Measurements from ENCODE around the gene PTPRCAP.

The PTPRCAP gene

DNA sequence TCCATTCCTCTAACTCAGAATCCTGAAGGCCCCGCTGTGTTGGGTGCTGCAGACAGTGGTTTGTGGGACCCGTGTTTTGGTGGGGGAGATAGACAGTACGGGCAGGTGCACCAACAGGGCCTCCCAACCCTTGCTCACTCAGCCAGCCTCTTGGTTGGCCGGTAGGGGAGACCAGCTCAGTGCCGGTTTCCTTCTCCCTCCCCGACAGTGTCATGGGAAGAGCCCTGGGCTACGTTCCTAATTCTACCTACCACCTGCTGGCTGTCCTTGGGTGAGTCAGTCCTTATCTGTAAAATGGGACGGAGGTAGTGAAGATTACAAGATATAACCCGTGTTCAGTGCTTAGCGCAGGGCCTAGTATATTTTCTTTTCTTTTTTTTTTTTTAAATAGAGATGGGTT, 25.7 kb upstream of the PTPRCAP start:
- Histone ChIP-seq H3K9ac (ENCODE audit: low read length) (no peak overlapping the region), H3K27me3 (ENCODE audit: control insufficient read depth, insufficient read depth, low read length) (no peaks in the 10 kb centered on the region), H3K4me1 (ENCODE audit: control insufficient read depth, low read depth, low read length) (peaks cover 7% of the 10 kb centered on the region), H3K27ac (ENCODE audit: low read length) (no peak overlapping the region), H3K4me3 (ENCODE audit: low read length) (no peak overlapping the region), H3K9me3 (ENCODE audit: control insufficient read depth, low read depth, low read length) (no peaks in the 10 kb centered on the region), H3K36me3 (ENCODE audit: control insufficient read depth, low read depth, low read length) (no peaks in the 10 kb centered on the region)

GRCh38 chr11:67458266-67458665, 20.8 kb upstream of the PTPRCAP start:
- H3K27ac ChIP-seq (ENCODE audit: low read length): no peak overlapping the region
- H3K9ac ChIP-seq (ENCODE audit: low read length): no peak overlapping the region
- H3K4me3 ChIP-seq (ENCODE audit: low read length): no peak overlapping the region
- no peaks in the 10 kb centered on the region for H3K4me1 ChIP-seq (ENCODE audit: control insufficient read depth, low read depth, low read length)
- no peaks in the 10 kb centered on the region for H3K27me3 ChIP-seq (ENCODE audit: control insufficient read depth, insufficient read depth, low read length)
- no peaks in the 10 kb centered on the region for H3K36me3 ChIP-seq (ENCODE audit: control insufficient read depth, low read depth, low read length)
- no peaks in the 10 kb centered on the region for H3K9me3 ChIP-seq (ENCODE audit: control insufficient read depth, low read depth, low read length)

DNA sequence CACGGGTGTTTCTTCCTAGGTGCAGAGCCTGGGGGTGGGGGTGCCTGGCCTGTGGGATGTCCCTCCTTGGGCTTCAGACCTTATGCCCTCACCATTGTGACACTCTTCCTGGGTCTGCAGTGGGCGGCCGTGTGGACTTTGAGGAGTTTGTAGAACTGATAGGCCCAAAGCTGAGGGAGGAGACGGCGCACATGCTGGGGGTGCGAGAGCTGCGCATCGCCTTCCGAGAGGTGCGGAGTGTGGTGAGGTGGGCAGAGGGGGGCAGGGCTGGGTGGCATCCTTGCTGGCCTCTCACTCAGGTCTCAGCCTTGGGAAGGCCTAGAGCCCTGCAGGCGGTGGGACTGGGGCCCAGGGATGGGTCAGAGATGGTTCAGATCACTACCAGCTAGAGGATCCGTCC, 20.0 kb upstream of the PTPRCAP start:
- no peaks in the 10 kb centered on the region for H3K9me3 ChIP-seq (ENCODE audit: control insufficient read depth, low read depth, low read length)
- H3K4me3 ChIP-seq (ENCODE audit: low read length): no peak overlapping the region
- H3K27ac ChIP-seq (ENCODE audit: low read length): no peak overlapping the region
- H3K9ac ChIP-seq (ENCODE audit: low read length): no peak overlapping the region
- no peaks in the 10 kb centered on the region for H3K36me3 ChIP-seq (ENCODE audit: control insufficient read depth, low read depth, low read length)
- no peaks in the 10 kb centered on the region for H3K27me3 ChIP-seq (ENCODE audit: control insufficient read depth, insufficient read depth, low read length)
- H3K4me1 ChIP-seq (ENCODE audit: control insufficient read depth, low read depth, low read length): no peaks in the 10 kb centered on the region

- no peak overlapping the region for H3K4me3 ChIP-seq (ENCODE audit: low read length)
- no peaks in the 10 kb centered on the region for H3K4me1 ChIP-seq (ENCODE audit: control insufficient read depth, low read depth, low read length)
- H3K9ac ChIP-seq (ENCODE audit: low read length): no peak overlapping the region
- no peaks in the 10 kb centered on the region for H3K27me3 ChIP-seq (ENCODE audit: control insufficient read depth, insufficient read depth, low read length)
- no peak overlapping the region for H3K27ac ChIP-seq (ENCODE audit: low read length)
- H3K9me3 ChIP-seq (ENCODE audit: control insufficient read depth, low read depth, low read length): no peaks in the 10 kb centered on the region
- no peaks in the 10 kb centered on the region for H3K36me3 ChIP-seq (ENCODE audit: control insufficient read depth, low read depth, low read length)
These were observed 18.7 kb upstream of the PTPRCAP start for GRCh38 chr11:67456068-67456705.

GRCh38 chr11:67455054-67455453, 17.6 kb upstream of the PTPRCAP start, which contains the start of gene CABP4:
TSS of gene CABP4 (plus strand) at chr11:67455354. CDS start at chr11:67455424, 70 bp downstream.
- no peaks in the 10 kb centered on the region for H3K4me1 ChIP-seq (ENCODE audit: control insufficient read depth, low read depth, low read length)
- no peak within 1 kb of the TSS for H3K27ac ChIP-seq (ENCODE audit: low read length)
- H3K9ac ChIP-seq (ENCODE audit: low read length): no peak within 1 kb of the TSS
- no peak within 1 kb of the TSS for H3K4me3 ChIP-seq (ENCODE audit: low read length)
- no peaks in the 10 kb centered on the region for H3K36me3 ChIP-seq (ENCODE audit: control insufficient read depth, low read depth, low read length)
- H3K9me3 ChIP-seq (ENCODE audit: control insufficient read depth, low read depth, low read length): no peaks in the 10 kb centered on the region
- H3K27me3 ChIP-seq (ENCODE audit: control insufficient read depth, insufficient read depth, low read length): no peaks in the 10 kb centered on the region

DNA sequence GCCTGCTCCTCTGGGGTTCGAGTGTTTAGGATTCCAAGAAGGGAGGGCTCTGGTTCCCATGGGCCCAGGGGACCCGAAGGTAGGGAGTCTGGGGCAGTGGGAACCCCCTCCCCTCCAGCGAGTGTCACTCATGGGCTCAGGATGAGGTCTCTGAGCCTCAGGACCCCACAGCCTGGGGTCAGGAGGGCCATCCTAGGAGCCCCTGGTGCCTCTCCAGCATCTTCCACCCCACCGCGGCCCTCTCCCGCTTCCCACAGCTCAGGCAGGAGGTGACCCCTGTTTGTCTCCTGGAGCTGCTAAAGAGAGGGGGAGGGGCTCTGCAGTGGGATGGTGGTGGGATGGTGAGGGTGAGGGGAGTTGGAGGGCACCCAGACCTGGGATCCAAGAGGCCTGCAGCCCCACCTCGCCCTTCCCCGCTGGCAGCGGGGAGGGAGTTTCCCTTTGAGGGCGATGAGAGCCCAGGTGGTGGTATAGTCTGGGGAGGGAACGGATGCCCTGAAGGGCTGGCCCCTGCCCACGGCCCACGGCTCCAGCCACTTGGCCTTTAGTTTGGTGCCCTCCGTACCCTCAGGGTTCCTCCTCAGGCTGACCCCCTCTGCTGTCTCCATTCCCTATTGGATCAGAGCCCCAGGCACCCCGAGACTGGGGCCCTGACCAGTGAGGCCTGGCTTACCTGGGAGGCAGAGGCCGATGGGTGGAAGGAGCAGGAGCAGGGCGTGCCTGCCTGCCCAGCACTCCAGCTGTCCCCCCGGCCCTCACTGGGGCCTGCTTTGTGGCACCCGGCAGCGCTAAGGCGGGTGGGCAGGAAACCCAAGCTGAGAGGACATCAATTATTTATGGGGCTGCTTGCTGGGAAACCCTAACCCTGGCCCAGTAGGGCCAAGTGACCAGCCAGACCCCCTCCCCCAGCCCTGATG, 16.6 kb upstream of the PTPRCAP start:
- H3K27ac ChIP-seq (ENCODE audit: low read length): no peak overlapping the region
- H3K36me3 ChIP-seq (ENCODE audit: control insufficient read depth, low read depth, low read length): no peaks in the 10 kb centered on the region
- no peaks in the 10 kb centered on the region for H3K9me3 ChIP-seq (ENCODE audit: control insufficient read depth, low read depth, low read length)
- H3K9ac ChIP-seq (ENCODE audit: low read length): no peak overlapping the region
- H3K27me3 ChIP-seq (ENCODE audit: control insufficient read depth, insufficient read depth, low read length): no peaks in the 10 kb centered on the region
- no peaks in the 10 kb centered on the region for H3K4me1 ChIP-seq (ENCODE audit: control insufficient read depth, low read depth, low read length)
- H3K4me3 ChIP-seq (ENCODE audit: low read length): no peak overlapping the region

DNA sequence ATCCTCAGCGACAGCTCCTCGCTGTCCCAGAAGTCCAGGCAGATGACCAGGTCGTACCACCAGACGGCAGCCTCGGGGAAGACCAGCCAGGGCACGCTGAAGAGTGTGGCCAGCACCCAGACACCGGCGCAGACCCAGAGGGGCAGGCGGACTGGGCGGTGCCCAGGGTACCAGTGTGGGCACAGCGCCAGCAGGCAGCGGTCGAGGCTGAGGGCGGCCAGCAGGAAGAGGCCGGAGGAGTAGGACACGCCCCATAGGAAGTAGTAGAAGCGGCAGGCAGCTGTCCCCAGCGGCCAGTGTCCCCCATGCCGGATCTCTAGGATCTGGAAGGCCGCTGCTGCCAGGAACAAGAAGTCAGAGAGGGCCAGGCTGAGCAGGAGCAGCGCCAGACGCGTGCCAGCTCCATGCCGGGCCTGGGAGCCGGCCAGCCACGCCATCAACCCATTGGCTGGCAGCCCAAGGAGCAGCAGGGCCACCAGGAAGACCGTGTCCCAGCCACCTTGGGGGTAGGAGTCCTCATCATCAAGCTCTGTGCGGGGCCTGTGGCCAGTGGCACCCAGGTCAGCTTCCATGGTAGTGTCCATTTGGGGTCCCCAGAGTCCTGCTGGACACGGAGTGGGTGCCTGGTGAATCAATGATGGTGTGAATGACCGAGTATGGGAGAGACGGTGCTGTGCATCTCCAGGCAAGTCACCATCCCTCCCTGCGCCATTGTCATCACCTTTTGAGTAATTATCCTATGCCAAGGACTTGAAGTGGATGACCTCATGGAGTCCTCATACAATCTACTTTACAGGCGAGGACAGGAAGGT, 14.9 kb upstream of the PTPRCAP start, which contains the start of gene GPR152:
TSS of gene GPR152 (minus strand) at position 589 of the 812 bp plus-strand sequence. CDS start at position 584, 5 bp downstream.
- Histone ChIP-seq H3K27ac (ENCODE audit: low read length) (no peak within 1 kb of the TSS), H3K4me3 (ENCODE audit: low read length) (no peak within 1 kb of the TSS), H3K9me3 (ENCODE audit: control insufficient read depth, low read depth, low read length) (no peaks in the 10 kb centered on the region), H3K27me3 (ENCODE audit: control insufficient read depth, insufficient read depth, low read length) (no peaks in the 10 kb centered on the region), H3K36me3 (ENCODE audit: control insufficient read depth, low read depth, low read length) (no peaks in the 10 kb centered on the region), H3K4me1 (ENCODE audit: control insufficient read depth, low read depth, low read length) (no peaks in the 10 kb centered on the region), H3K9ac (ENCODE audit: low read length) (no peak within 1 kb of the TSS)

GRCh38 chr11:67451658-67451976, 14.1 kb upstream of the PTPRCAP start:
- Histone ChIP-seq H3K4me1 (ENCODE audit: control insufficient read depth, low read depth, low read length) (no peaks in the 10 kb centered on the region), H3K9me3 (ENCODE audit: control insufficient read depth, low read depth, low read length) (no peaks in the 10 kb centered on the region), H3K36me3 (ENCODE audit: control insufficient read depth, low read depth, low read length) (no peaks in the 10 kb centered on the region), H3K4me3 (ENCODE audit: low read length) (no peak overlapping the region), H3K27me3 (ENCODE audit: control insufficient read depth, insufficient read depth, low read length) (no peaks in the 10 kb centered on the region), H3K27ac (ENCODE audit: low read length) (no peak overlapping the region), H3K9ac (ENCODE audit: low read length) (no peak overlapping the region)

DNA sequence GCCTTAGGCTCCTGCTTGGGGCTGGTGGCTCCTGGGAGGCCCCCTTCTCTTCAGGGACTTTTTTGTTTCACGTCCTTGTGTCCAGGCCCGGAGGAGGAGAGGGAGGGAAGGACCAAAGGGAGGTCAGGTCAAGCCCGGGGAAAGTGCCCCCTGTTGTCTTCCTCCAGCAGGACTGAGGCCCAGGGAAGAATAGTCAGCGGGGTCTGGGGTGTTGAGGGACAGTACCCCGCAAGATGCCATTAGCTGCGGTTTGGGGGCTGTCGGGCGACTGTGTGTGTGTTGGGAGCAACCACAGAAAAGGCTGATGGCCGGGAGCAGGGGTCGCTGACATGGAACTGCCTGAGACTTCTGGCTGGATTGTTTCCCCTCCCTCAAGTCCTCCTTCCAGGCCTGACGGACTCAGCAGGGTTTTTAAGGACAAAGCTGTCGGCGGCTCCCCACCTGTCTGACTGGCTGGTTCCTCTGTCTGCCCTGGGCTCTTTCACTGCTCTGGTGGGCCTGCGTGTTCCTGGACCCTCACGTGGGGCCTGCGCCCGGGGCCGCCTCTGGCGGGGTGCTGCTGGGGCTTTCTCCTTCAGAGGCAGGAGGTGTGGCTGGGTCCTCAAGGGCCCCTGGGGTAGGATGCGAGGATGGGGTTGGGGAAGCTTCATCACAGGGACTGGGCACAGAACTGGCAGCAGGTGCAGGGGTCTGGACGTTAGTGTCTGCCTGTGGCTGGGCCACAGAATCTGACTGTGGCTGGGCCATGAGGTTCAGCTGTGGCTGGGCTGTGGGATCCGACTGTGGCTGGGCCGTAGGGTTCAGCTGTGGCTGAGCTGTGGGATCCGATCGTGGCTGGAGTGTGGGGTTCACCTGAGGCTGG, 13.5 kb upstream of the PTPRCAP start:
- H3K9ac ChIP-seq (ENCODE audit: low read length): no peak overlapping the region
- H3K27ac ChIP-seq (ENCODE audit: low read length): no peak overlapping the region
- no peaks in the 10 kb centered on the region for H3K4me1 ChIP-seq (ENCODE audit: control insufficient read depth, low read depth, low read length)
- H3K36me3 ChIP-seq (ENCODE audit: control insufficient read depth, low read depth, low read length): no peaks in the 10 kb centered on the region
- no peaks in the 10 kb centered on the region for H3K27me3 ChIP-seq (ENCODE audit: control insufficient read depth, insufficient read depth, low read length)
- H3K9me3 ChIP-seq (ENCODE audit: control insufficient read depth, low read depth, low read length): no peaks in the 10 kb centered on the region
- H3K4me3 ChIP-seq (ENCODE audit: low read length): no peak overlapping the region

- Histone ChIP-seq H3K9ac (ENCODE audit: low read length) (no peak overlapping the region), H3K4me1 (ENCODE audit: control insufficient read depth, low read depth, low read length) (no peaks in the 10 kb centered on the region), H3K27ac (ENCODE audit: low read length) (no peak overlapping the region), H3K36me3 (ENCODE audit: control insufficient read depth, low read depth, low read length) (no peaks in the 10 kb centered on the region), H3K9me3 (ENCODE audit: control insufficient read depth, low read depth, low read length) (no peaks in the 10 kb centered on the region), H3K4me3 (ENCODE audit: low read length) (no peak overlapping the region), H3K27me3 (ENCODE audit: control insufficient read depth, insufficient read depth, low read length) (no peaks in the 10 kb centered on the region)
These were observed 11.8 kb upstream of the PTPRCAP start for GRCh38 chr11:67449116-67449844.
